HEK293 (cell line): ENCODE measurements around the gene COL9A2.

Experiments used
- KLF1 ChIP-seq: fragments of 450-650 bp; formaldehyde crosslinking; IDR thresholded peaks from 2 replicates; pipeline ENCODE4 v1.5.1; 2016; ENCODE audit warnings: missing biosample characterization, missing genetic modification characterization
- ZNF174 ChIP-seq: fragments of 450-650 bp; formaldehyde crosslinking; IDR thresholded peaks from 2 replicates; pipeline ENCODE4 v1.5.0; 2017; ENCODE audit warnings: missing biosample characterization, mild to moderate bottlenecking, missing genetic modification characterization
- ZNF239 ChIP-seq: fragments of 450-650 bp; formaldehyde crosslinking; IDR thresholded peaks from 2 replicates; pipeline ENCODE4 v1.5.1; 2016; ENCODE audit warnings: missing biosample characterization, missing genetic modification characterization
- ZNF501 ChIP-seq: fragments of 450-650 bp; formaldehyde crosslinking; IDR thresholded peaks from 2 replicates; pipeline ENCODE4 v1.5.1; 2016; ENCODE audit warnings: missing biosample characterization, missing genetic modification characterization
- ZNF510 ChIP-seq: fragments of 450-650 bp; formaldehyde crosslinking; IDR thresholded peaks from 2 replicates; pipeline ENCODE4 v1.5.1; 2018; ENCODE audit warnings: mild to moderate bottlenecking, missing genetic modification characterization, missing biosample characterization; ENCODE audit not compliant: insufficient replicate concordance
- ZNF561 ChIP-seq: fragments of 450-650 bp; IDR thresholded peaks from 2 replicates; pipeline ENCODE4 v1.5.1; 2018; ENCODE audit warnings: missing biosample characterization, missing genetic modification characterization, borderline replicate concordance
- ZNF600 ChIP-seq: fragments of 450-650 bp; formaldehyde crosslinking; IDR thresholded peaks from 2 replicates; pipeline ENCODE4 v1.5.1; 2016; ENCODE audit warnings: missing biosample characterization, missing genetic modification characterization
- ZNF623 ChIP-seq: fragments of 450-650 bp; formaldehyde crosslinking; IDR thresholded peaks from 2 replicates; pipeline ENCODE4 v1.5.1; 2016; ENCODE audit warnings: missing biosample characterization, missing genetic modification characterization
- ZNF670 ChIP-seq: fragments of 450-650 bp; formaldehyde crosslinking; IDR thresholded peaks from 2 replicates; pipeline ENCODE4 v1.5.1; 2016; ENCODE audit warnings: missing biosample characterization, missing genetic modification characterization, low read depth
- ZNF692 ChIP-seq: fragments of 450-650 bp; formaldehyde crosslinking; IDR thresholded peaks from 2 replicates; pipeline ENCODE4 v1.5.1; 2016; ENCODE audit warnings: missing biosample characterization, missing genetic modification characterization
- ZNF704 ChIP-seq: fragments of 450-650 bp; formaldehyde crosslinking; IDR thresholded peaks from 2 replicates; pipeline ENCODE4 v1.5.1; 2016; ENCODE audit warnings: missing biosample characterization, missing genetic modification characterization
- ZNF777 ChIP-seq: fragments of 450-650 bp; formaldehyde crosslinking; IDR thresholded peaks from 2 replicates; pipeline ENCODE4 v1.5.1; 2017; ENCODE audit warnings: missing biosample characterization, missing genetic modification characterization, borderline replicate concordance
- TF ChIP-seq, protein P1 (sequence below): fragments of 450-650 bp; formaldehyde crosslinking; IDR thresholded peaks from 2 replicates; pipeline ENCODE4 v1.5.1; 2016; ENCODE audit warnings: missing biosample characterization, missing genetic modification characterization
- TF ChIP-seq, protein P2 (sequence below): fragments of 450-650 bp; formaldehyde crosslinking; IDR thresholded peaks from 2 replicates; pipeline ENCODE4 v1.5.1; 2017; ENCODE audit warnings: missing biosample characterization, missing genetic modification characterization
- TF ChIP-seq, protein P3 (sequence below): fragments of 450-650 bp; formaldehyde crosslinking; IDR thresholded peaks from 2 replicates; pipeline ENCODE4 v1.5.1; 2016; ENCODE audit warnings: missing biosample characterization, missing genetic modification characterization
- TF ChIP-seq, protein P4 (sequence below): fragments of 450-650 bp; formaldehyde crosslinking; IDR thresholded peaks from 2 replicates; pipeline ENCODE4 v1.5.1; 2016; ENCODE audit warnings: missing biosample characterization, missing genetic modification characterization, borderline replicate concordance

Gene COL9A2

GRCh38 chr1:40315239-40315794 lies 1.8 kb downstream of the COL9A2 start (continued):
- TF ChIP-seq ZNF623 (tag by site-specific recombination): no peak
- no peak for TF ChIP-seq ZNF239 (tag by site-specific recombination)
- no peak for TF ChIP-seq ZNF704 (tag by site-specific recombination)
- no peak for TF ChIP-seq ZNF777
- 0 out of 2 replicates have a peak, but pooled peaks have one; percentile 30 for TF ChIP-seq ZNF692 (tag by site-specific recombination)
- TF ChIP-seq, protein P1, sequence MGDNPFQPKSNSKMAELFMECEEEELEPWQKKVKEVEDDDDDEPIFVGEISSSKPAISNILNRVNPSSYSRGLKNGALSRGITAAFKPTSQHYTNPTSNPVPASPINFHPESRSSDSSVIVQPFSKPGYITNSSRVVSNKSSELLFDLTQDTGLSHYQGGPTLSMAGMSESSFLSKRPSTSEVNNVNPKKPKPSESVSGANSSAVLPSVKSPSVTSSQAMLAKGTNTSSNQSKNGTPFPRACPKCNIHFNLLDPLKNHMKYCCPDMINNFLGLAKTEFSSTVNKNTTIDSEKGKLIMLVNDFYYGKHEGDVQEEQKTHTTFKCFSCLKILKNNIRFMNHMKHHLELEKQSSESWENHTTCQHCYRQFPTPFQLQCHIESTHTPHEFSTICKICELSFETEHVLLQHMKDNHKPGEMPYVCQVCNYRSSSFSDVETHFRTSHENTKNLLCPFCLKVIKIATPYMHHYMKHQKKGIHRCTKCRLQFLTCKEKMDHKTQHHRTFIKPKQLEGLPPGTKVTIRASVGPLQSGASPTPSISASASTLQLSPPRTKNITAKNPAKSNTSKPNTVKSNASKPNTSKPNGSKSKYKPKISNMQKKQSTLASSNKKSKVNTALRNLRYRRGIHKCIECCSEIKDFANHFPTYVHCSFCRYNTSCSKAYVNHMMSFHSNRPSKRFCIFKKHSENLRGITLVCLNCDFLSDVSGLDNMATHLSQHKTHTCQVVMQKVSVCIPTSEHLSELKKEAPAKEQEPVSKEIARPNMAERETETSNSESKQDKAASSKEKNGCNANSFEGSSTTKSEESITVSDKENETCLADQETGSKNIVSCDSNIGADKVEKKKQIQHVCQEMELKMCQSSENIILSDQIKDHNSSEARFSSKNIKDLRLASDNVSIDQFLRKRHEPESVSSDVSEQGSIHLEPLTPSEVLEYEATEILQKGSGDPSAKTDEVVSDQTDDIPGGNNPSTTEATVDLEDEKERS (tag by site-specific recombination): no peak
- TF ChIP-seq, protein P2, sequence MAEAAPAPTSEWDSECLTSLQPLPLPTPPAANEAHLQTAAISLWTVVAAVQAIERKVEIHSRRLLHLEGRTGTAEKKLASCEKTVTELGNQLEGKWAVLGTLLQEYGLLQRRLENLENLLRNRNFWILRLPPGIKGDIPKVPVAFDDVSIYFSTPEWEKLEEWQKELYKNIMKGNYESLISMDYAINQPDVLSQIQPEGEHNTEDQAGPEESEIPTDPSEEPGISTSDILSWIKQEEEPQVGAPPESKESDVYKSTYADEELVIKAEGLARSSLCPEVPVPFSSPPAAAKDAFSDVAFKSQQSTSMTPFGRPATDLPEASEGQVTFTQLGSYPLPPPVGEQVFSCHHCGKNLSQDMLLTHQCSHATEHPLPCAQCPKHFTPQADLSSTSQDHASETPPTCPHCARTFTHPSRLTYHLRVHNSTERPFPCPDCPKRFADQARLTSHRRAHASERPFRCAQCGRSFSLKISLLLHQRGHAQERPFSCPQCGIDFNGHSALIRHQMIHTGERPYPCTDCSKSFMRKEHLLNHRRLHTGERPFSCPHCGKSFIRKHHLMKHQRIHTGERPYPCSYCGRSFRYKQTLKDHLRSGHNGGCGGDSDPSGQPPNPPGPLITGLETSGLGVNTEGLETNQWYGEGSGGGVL: no peak
- peak; percentile 92 for TF ChIP-seq ZNF600 (tag by site-specific recombination)
- TF ChIP-seq, protein P3, sequence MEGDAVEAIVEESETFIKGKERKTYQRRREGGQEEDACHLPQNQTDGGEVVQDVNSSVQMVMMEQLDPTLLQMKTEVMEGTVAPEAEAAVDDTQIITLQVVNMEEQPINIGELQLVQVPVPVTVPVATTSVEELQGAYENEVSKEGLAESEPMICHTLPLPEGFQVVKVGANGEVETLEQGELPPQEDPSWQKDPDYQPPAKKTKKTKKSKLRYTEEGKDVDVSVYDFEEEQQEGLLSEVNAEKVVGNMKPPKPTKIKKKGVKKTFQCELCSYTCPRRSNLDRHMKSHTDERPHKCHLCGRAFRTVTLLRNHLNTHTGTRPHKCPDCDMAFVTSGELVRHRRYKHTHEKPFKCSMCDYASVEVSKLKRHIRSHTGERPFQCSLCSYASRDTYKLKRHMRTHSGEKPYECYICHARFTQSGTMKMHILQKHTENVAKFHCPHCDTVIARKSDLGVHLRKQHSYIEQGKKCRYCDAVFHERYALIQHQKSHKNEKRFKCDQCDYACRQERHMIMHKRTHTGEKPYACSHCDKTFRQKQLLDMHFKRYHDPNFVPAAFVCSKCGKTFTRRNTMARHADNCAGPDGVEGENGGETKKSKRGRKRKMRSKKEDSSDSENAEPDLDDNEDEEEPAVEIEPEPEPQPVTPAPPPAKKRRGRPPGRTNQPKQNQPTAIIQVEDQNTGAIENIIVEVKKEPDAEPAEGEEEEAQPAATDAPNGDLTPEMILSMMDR (tag by site-specific recombination): peak; percentile 58; the same call in 1 of the 2 replicates
- no peak for TF ChIP-seq KLF1 (tag by site-specific recombination)
- TF ChIP-seq ZNF561 (tag by site-specific recombination): no peak
- no peak for TF ChIP-seq ZNF174 (tag by site-specific recombination)
- TF ChIP-seq, protein P4, sequence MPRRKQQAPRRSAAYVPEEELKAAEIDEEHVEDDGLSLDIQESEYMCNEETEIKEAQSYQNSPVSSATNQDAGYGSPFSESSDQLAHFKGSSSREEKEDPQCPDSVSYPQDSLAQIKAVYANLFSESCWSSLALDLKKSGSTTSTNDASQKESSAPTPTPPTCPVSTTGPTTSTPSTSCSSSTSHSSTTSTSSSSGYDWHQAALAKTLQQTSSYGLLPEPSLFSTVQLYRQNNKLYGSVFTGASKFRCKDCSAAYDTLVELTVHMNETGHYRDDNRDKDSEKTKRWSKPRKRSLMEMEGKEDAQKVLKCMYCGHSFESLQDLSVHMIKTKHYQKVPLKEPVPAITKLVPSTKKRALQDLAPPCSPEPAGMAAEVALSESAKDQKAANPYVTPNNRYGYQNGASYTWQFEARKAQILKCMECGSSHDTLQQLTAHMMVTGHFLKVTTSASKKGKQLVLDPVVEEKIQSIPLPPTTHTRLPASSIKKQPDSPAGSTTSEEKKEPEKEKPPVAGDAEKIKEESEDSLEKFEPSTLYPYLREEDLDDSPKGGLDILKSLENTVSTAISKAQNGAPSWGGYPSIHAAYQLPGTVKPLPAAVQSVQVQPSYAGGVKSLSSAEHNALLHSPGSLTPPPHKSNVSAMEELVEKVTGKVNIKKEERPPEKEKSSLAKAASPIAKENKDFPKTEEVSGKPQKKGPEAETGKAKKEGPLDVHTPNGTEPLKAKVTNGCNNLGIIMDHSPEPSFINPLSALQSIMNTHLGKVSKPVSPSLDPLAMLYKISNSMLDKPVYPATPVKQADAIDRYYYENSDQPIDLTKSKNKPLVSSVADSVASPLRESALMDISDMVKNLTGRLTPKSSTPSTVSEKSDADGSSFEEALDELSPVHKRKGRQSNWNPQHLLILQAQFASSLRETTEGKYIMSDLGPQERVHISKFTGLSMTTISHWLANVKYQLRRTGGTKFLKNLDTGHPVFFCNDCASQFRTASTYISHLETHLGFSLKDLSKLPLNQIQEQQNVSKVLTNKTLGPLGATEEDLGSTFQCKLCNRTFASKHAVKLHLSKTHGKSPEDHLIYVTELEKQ (tag by site-specific recombination): no peak
- TF ChIP-seq ZNF501 (tag by site-specific recombination): no peak
- TF ChIP-seq ZNF510 (tag by site-specific recombination): no peak
- no peak for TF ChIP-seq ZNF670 (tag by site-specific recombination)
